Measurements from ENCODE around the gene IGSF21.

DNA sequence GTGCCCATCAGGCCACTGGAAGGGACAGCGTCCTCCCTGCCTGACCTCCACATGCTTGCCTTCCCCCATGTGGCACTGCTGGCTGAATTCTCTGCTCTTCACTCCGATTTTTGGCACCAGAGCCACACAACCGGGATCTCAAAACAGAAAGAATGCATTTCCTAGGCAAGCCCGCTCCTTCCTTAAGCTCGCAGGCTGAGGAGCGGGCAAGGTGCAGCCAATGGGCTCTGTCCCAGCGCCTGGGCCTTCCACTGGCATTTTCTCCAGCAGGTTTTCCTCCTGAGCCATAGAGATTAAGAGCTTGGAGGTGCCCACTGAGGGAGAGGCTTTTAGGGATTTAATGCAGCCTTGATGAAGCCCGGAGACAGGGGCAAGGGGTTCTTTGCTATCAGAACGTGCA lies 158.0 kb downstream of the IGSF21 start:
- no peak for TF ChIP-seq POLR2A (IDR thresholded peaks at IDR 0.05; ENCODE audit: low read length)
- TF ChIP-seq, protein P1, sequence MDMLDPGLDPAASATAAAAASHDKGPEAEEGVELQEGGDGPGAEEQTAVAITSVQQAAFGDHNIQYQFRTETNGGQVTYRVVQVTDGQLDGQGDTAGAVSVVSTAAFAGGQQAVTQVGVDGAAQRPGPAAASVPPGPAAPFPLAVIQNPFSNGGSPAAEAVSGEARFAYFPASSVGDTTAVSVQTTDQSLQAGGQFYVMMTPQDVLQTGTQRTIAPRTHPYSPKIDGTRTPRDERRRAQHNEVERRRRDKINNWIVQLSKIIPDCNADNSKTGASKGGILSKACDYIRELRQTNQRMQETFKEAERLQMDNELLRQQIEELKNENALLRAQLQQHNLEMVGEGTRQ (IDR thresholded peaks at IDR 0.05) = no peak
- no peak for TF ChIP-seq RFX5 (IDR thresholded peaks at IDR 0.05)
- no peak for TF ChIP-seq JUN (IDR thresholded peaks at IDR 0.05)
- TF ChIP-seq, protein P2, sequence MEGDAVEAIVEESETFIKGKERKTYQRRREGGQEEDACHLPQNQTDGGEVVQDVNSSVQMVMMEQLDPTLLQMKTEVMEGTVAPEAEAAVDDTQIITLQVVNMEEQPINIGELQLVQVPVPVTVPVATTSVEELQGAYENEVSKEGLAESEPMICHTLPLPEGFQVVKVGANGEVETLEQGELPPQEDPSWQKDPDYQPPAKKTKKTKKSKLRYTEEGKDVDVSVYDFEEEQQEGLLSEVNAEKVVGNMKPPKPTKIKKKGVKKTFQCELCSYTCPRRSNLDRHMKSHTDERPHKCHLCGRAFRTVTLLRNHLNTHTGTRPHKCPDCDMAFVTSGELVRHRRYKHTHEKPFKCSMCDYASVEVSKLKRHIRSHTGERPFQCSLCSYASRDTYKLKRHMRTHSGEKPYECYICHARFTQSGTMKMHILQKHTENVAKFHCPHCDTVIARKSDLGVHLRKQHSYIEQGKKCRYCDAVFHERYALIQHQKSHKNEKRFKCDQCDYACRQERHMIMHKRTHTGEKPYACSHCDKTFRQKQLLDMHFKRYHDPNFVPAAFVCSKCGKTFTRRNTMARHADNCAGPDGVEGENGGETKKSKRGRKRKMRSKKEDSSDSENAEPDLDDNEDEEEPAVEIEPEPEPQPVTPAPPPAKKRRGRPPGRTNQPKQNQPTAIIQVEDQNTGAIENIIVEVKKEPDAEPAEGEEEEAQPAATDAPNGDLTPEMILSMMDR (IDR thresholded peaks at IDR 0.05) = no peak
- no peak for TF ChIP-seq FOXS1 (CRISPR knock-in tag; IDR thresholded peaks at IDR 0.05)
- no peak for TF ChIP-seq PHF8 (IDR thresholded peaks at IDR 0.05; ENCODE audit: borderline replicate concordance, low read depth)
